ENCODE data around the gene GSX1.
A peak's percentile ranks its signal among the peaks of the same experiment; 100 is the strongest.
"Not testable (repeated sequence)": the region's sequence is repeated elsewhere in the genome, so short reads cannot be mapped to it uniquely, and the experiment has no call there.

GSX1 gene

GRCh38 chr13:27792393-27793218 lies at the start of gene GSX1:
TSS of gene GSX1 (plus strand) at chr13:27792483. CDS start at chr13:27792691, 208 bp downstream.
- peak; percentile 88 for DNase-seq

- peak; percentile 61 for DNase-seq
Observed at GRCh38 chr13:27744801-27745200, 47.5 kb upstream of the GSX1 start.

- peak; percentile 8 for DNase-seq
Observed at GRCh38 chr13:27745301-27745700, 47.0 kb upstream of the GSX1 start.

- DNase-seq = not testable (repeated sequence)
Observed at GRCh38 chr13:27748143-27748542, 44.1 kb upstream of the GSX1 start.

GRCh38 chr13:27751953-27752532 lies 40.2 kb upstream of the GSX1 start:
- no peak for DNase-seq

GRCh38 chr13:27765650-27766049 lies 26.6 kb upstream of the GSX1 start:
- no peak for DNase-seq

GRCh38 chr13:27770809-27771208 lies 21.5 kb upstream of the GSX1 start:
- no peak for DNase-seq

- no peak for DNase-seq
Observed at GRCh38 chr13:27772651-27773425, 19.4 kb upstream of the GSX1 start.

GRCh38 chr13:27774169-27774568 lies 18.1 kb upstream of the GSX1 start:
- DNase-seq = no peak

- DNase-seq = no peak
Observed at GRCh38 chr13:27774651-27775050, 17.6 kb upstream of the GSX1 start.

- DNase-seq = no peak
Observed at GRCh38 chr13:27775943-27776342, 16.3 kb upstream of the GSX1 start.

GRCh38 chr13:27782151-27782550 lies 10.1 kb upstream of the GSX1 start:
- no peak for DNase-seq

- DNase-seq = no peak
Observed at GRCh38 chr13:27783111-27783510, 9.2 kb upstream of the GSX1 start.

- DNase-seq = no peak
Observed at GRCh38 chr13:27788271-27788670, 4.0 kb upstream of the GSX1 start.

- no peak for DNase-seq
Observed at GRCh38 chr13:27789153-27789494, 3.2 kb upstream of the GSX1 start.

GRCh38 chr13:27789495-27790303 lies 2.6 kb upstream of the GSX1 start:
- DNase-seq = no peak

- DNase-seq = no peak
Observed at GRCh38 chr13:27790523-27790922, 1.8 kb upstream of the GSX1 start.

GRCh38 chr13:27791146-27791900 lies 960 bp upstream of the GSX1 start:
- DNase-seq = peak; percentile 50

- no peak for DNase-seq
Observed at GRCh38 chr13:27791901-27792392, 336 bp upstream of the GSX1 start.

- no peak for DNase-seq
Observed at GRCh38 chr13:27793507-27794367, 1.5 kb downstream of the GSX1 start.

- no peak for DNase-seq
Observed at GRCh38 chr13:27794368-27794691, 2.0 kb downstream of the GSX1 start.
